HG02610 (cell line): Measurements from ENCODE around the gene CPLX3.
A peak's percentile ranks its signal among the peaks of the same experiment; 100 is the strongest.

Source experiments
- ATAC-seq: cut with Tn5 transposase; IDR thresholded peaks from one replicate; pipeline ENCODE4 v1.9.1; 2021; ENCODE audit warnings: mild to moderate bottlenecking, moderate library complexity; ENCODE audit not compliant: unreplicated experiment

Gene CPLX3

GRCh38 chr15:74869726-74870407 is 43.4 kb downstream of the CPLX3 start:
- peak; percentile 74 for ATAC-seq

- ATAC-seq: peak; percentile 2
These were observed 44.2 kb downstream of the CPLX3 start for GRCh38 chr15:74870436-74871215.

GRCh38 chr15:74872702-74873035 is 46.2 kb downstream of the CPLX3 start:
- no peak for ATAC-seq

GRCh38 chr15:74873036-74873755 is 46.8 kb downstream of the CPLX3 start, which contains the start of gene SCAMP2:
Gene SCAMP2, minus strand, starts transcription at chr15:74873365. Its CDS starts 110 bp downstream, at chr15:74873255.
- peak; percentile 76 for ATAC-seq

GRCh38 chr15:74873756-74874424 is 47.5 kb downstream of the CPLX3 start:
- ATAC-seq: no peak

GRCh38 chr15:74878273-74878672 is 51.8 kb downstream of the CPLX3 start:
- ATAC-seq: no peak
